Naive thymus-derived CD4-positive, alpha-beta T cell (primary cell): Measurements from ENCODE around the gene TMIE. TPM values are rescaled to one million over a fixed set of nuclear protein-coding genes. Genes with fewer than 3 reads are reported as not detected.
"Not testable (repeated sequence)": the region's sequence is repeated elsewhere in the genome, so short reads cannot be mapped to it uniquely, and the experiment has no call there.

ENCODE experiments used
- ATAC-seq: fragments of 150-1000 bp; cut with Tn5 transposase; 2 replicates; pipeline ENCODE4 v1.10.0; 2021; ENCODE audit warnings: mild to moderate bottlenecking, moderate library complexity
- CTCF ChIA-PET: fragments of 350-600 bp; sonication (Branson Sonifier 250); formaldehyde crosslinking; loops from one replicate; lab custom pipeline; 2021; ENCODE audit warnings: antibody characterized with exemption; lab: Charles Lee
- POLR2A ChIA-PET: fragments of 350-600 bp; sonication (Branson Sonifier 250); formaldehyde crosslinking; loops from one replicate; lab custom pipeline; 2021; ENCODE audit warnings: antibody characterized with exemption, inconsistent platforms; lab: Charles Lee
- DNase-seq, 9 donors: peaks; one replicate each; pipeline versions ENCODE4 v3.0.0 to v3.0.0-alpha.2; 2020 to 2022; ENCODE audit warnings: mixed read lengths in 1 of 9
- H3K27ac ChIP-seq: one replicate; pipeline ENCODE4 v1.7.0; 2013; ENCODE audit warnings: mild to moderate bottlenecking, low read depth, low read length, moderate library complexity
- H3K27me3 ChIP-seq, 2 donors: one replicate each; pipeline ENCODE4 v1.7.0; 2013; ENCODE audit warnings: low read length in 2 of 2, mild to moderate bottlenecking in 2 of 2, moderate library complexity in 2 of 2; ENCODE audit not compliant: control insufficient read depth in 2 of 2, insufficient read depth in 2 of 2
- H3K36me3 ChIP-seq, 3 experiments: 1 replicate in 2 of 3; 2 replicates in 1 of 3; pipeline ENCODE4 v1.7.0; 2013; ENCODE audit warnings: low read length in 3 of 3, mild to moderate bottlenecking in 3 of 3, moderate library complexity in 1 of 3; ENCODE audit not compliant: insufficient read depth in 3 of 3, control insufficient read depth in 2 of 3
- H3K4me1 ChIP-seq, 2 donors: one replicate each; pipeline ENCODE4 v1.7.0; 2013; ENCODE audit warnings: low read length in 2 of 2, mild to moderate bottlenecking in 2 of 2, moderate library complexity in 1 of 2; ENCODE audit not compliant: control insufficient read depth in 2 of 2, insufficient read depth in 2 of 2
- H3K4me3 ChIP-seq: 2 replicates; pipeline ENCODE4 v1.7.0; 2013; ENCODE audit warnings: mild to moderate bottlenecking, low read length
- H3K9me3 ChIP-seq, 3 experiments: 1 replicate in 2 of 3; 2 replicates in 1 of 3; pipeline ENCODE4 v1.7.0; 2013; ENCODE audit warnings: low read length in 3 of 3; ENCODE audit not compliant: control insufficient read depth in 2 of 3
- H3K27ac Mint-ChIP-seq, 9 donors: one replicate each; pipeline ENCODE4 v1.8.0; 2020 to 2022; ENCODE audit warnings: mixed read lengths in 9 of 9, mild to moderate bottlenecking in 8 of 9, moderate library complexity in 5 of 9, inconsistent platforms in 2 of 9
- H3K27me3 Mint-ChIP-seq, 5 donors: one replicate each; pipeline ENCODE4 v1.8.0; 2021 to 2022; ENCODE audit warnings: mixed read lengths in 5 of 5, mild to moderate bottlenecking in 1 of 5
- H3K36me3 Mint-ChIP-seq, 5 donors: one replicate each; pipeline ENCODE4 v1.8.0; 2020 to 2022; ENCODE audit warnings: mixed read lengths in 5 of 5, mild to moderate bottlenecking in 3 of 5, inconsistent platforms in 1 of 5
- H3K4me1 Mint-ChIP-seq, 7 donors: one replicate each; pipeline ENCODE4 v1.8.0; 2020 to 2022; ENCODE audit warnings: mixed read lengths in 7 of 7, mild to moderate bottlenecking in 3 of 7, inconsistent platforms in 1 of 7
- H3K4me3 Mint-ChIP-seq, 10 donors: one replicate each; pipeline ENCODE4 v1.8.0; 2020 to 2022; ENCODE audit warnings: mild to moderate bottlenecking in 10 of 10, mixed read lengths in 10 of 10, moderate library complexity in 6 of 10, inconsistent platforms in 2 of 10
- H3K9me3 Mint-ChIP-seq, 11 donors: one replicate each; pipeline ENCODE4 v1.8.0; 2020 to 2022; ENCODE audit warnings: mixed read lengths in 11 of 11, mild to moderate bottlenecking in 4 of 11, inconsistent platforms in 1 of 11, moderate library complexity in 1 of 11
- intact Hi-C, 2 donors: fragments of 100-400 bp; cut with micrococcal nuclease; formaldehyde crosslinking; loops; one replicate each; pipeline ENCODE4 v1.15.1; 2023
- polyA plus RNA-seq, 2 donors: library from polyadenylated mRNA; unstranded; fragments of 300-500 nt; fragmentation: Illumina TruSeq; gene quantifications; one replicate each; pipeline ENCODE4 v1.2.3, GENCODE V29; 2021
- total RNA-seq, 6 experiments: library from RNA in 5 of 6; stranded (reverse) in 5 of 6; gene quantifications; 1 replicate in 5 of 6; 2 replicates in 1 of 6; pipeline ENCODE4 v1.2.3 and lab custom pipeline; 2021 to 2026

Gene TMIE
- total and polyA plus RNA-seq, 7 experiments from 2014 or later: 0.31 to 5.6 (median 5.1) TPM

- ChIA-PET CTCF (no interaction called here), POLR2A (no interaction called here)
- Mint-ChIP-seq H3K4me3 (no peak overlapping the region), H3K4me1 (peaks cover 3 to 10% (median 6%) of the 10 kb centered on the region in 7 donors), H3K36me3 (no peaks in the 10 kb centered on the region), H3K27me3 (peaks cover 0 to 9% (median 0%) of the 10 kb centered on the region in 5 donors), H3K9me3 (no peaks in the 10 kb centered on the region), H3K27ac (no peak overlapping the region)
- Histone ChIP-seq H3K4me3 (no peak overlapping the region), H3K4me1 (no peaks in the 10 kb centered on the region), H3K36me3 (no peaks in the 10 kb centered on the region), H3K9me3 (no peaks in the 10 kb centered on the region), H3K27ac (no peak overlapping the region), H3K27me3 (no peaks in the 10 kb centered on the region)
- DNase-seq: no peak
- intact Hi-C loops: no loop called here
- no peak for ATAC-seq
Measured at GRCh38 chr3:46749129-46749528, 47.9 kb downstream of the TMIE start.

GRCh38 chr3:46750555-46751038, 49.4 kb downstream of the TMIE start:
- H3K9me3 Mint-ChIP-seq: no peaks in the 10 kb centered on the region
- H3K27me3 Mint-ChIP-seq: peaks cover 0 to 9% (median 0%) of the 10 kb centered on the region in 5 donors
- no peak overlapping the region for H3K27ac Mint-ChIP-seq

GRCh38 chr3:46753127-46753526, 51.9 kb downstream of the TMIE start:
- DNase-seq: peak in 2 of 9 donors; percentile 6 to 10
- H3K4me1 Mint-ChIP-seq: peaks cover 3 to 10% (median 6%) of the 10 kb centered on the region in 7 donors
- H3K4me3 ChIP-seq, CTCF ChIA-PET, POLR2A ChIA-PET, H3K9me3 ChIP-seq, H3K4me1 ChIP-seq, H3K36me3 Mint-ChIP-seq, intact Hi-C loops, H3K27ac ChIP-seq, H3K27me3 Mint-ChIP-seq, H3K4me3 Mint-ChIP-seq, H3K27me3 ChIP-seq, H3K36me3 ChIP-seq, H3K9me3 Mint-ChIP-seq: not testable (repeated sequence)
- ATAC-seq: peak; percentile 80
- peak overlapping the region in 1 of 9 donors; percentile 72 for H3K27ac Mint-ChIP-seq

More at GRCh38 chr3:46750555-46751038, 49.4 kb downstream of the TMIE start:
- no peaks in the 10 kb centered on the region for H3K4me1 ChIP-seq
- no peak overlapping the region for H3K4me3 Mint-ChIP-seq
- no peaks in the 10 kb centered on the region for H3K36me3 ChIP-seq
- ChIA-PET POLR2A (no interaction called here), CTCF (no interaction called here)
- ATAC-seq (no peak), DNase-seq (no peak)
- no peaks in the 10 kb centered on the region for H3K9me3 ChIP-seq
- intact Hi-C loops: no loop called here
- H3K36me3 Mint-ChIP-seq: no peaks in the 10 kb centered on the region
- no peak overlapping the region for H3K27ac ChIP-seq
- H3K4me3 ChIP-seq: no peak overlapping the region
- H3K4me1 Mint-ChIP-seq: peaks cover 3 to 10% (median 6%) of the 10 kb centered on the region in 7 donors
- H3K27me3 ChIP-seq: no peaks in the 10 kb centered on the region

- no peak for ATAC-seq
- Mint-ChIP-seq H3K27me3 (peaks cover 0 to 11% (median 0%) of the 10 kb centered on the region in 5 donors), H3K4me3 (no peak overlapping the region), H3K36me3 (no peaks in the 10 kb centered on the region), H3K27ac (no peak overlapping the region), H3K9me3 (peaks cover 0 to 6% (median 0%) of the 10 kb centered on the region in 11 donors), H3K4me1 (peaks cover 3 to 10% (median 6%) of the 10 kb centered on the region in 7 donors)
- no peak overlapping the region for H3K27ac ChIP-seq
- H3K4me1 ChIP-seq: no peaks in the 10 kb centered on the region
- no peaks in the 10 kb centered on the region for H3K9me3 ChIP-seq
- no peaks in the 10 kb centered on the region for H3K36me3 ChIP-seq
- H3K4me3 ChIP-seq: no peak overlapping the region
- DNase-seq: no peak
- ChIA-PET POLR2A (no interaction called here), CTCF (no interaction called here)
- H3K27me3 ChIP-seq: no peaks in the 10 kb centered on the region
- intact Hi-C loops: no loop called here
Measured at GRCh38 chr3:46755646-46756045, 54.5 kb downstream of the TMIE start.

- H3K9me3 ChIP-seq: no peaks in the 10 kb centered on the region
- Mint-ChIP-seq H3K9me3 (peaks cover 0 to 7% (median 0%) of the 10 kb centered on the region in 11 donors), H3K27me3 (peaks cover 0 to 18% (median 0%) of the 10 kb centered on the region in 5 donors), H3K36me3 (peaks cover 0 to under 1% (median 0%) of the 10 kb centered on the region in 5 donors), H3K4me3 (no peak overlapping the region), H3K27ac (no peak overlapping the region), H3K4me1 (peaks cover 3 to 10% (median 6%) of the 10 kb centered on the region in 7 donors)
- H3K4me1 ChIP-seq: no peaks in the 10 kb centered on the region
- ChIA-PET CTCF (no interaction called here), POLR2A (no interaction called here)
- H3K36me3 ChIP-seq: no peaks in the 10 kb centered on the region
- no peak overlapping the region for H3K27ac ChIP-seq
- ATAC-seq (no peak), DNase-seq (no peak)
- no peaks in the 10 kb centered on the region for H3K27me3 ChIP-seq
- intact Hi-C loops: no loop called here
- H3K4me3 ChIP-seq: no peak overlapping the region
Measured at GRCh38 chr3:46756642-46757041, 55.5 kb downstream of the TMIE start.

GRCh38 chr3:46759239-46760167, 58.3 kb downstream of the TMIE start:
- peaks cover 3 to 36% (median 21%) of the 10 kb centered on the region in 11 donors for H3K9me3 Mint-ChIP-seq
- Histone ChIP-seq H3K9me3 (no peaks in the 10 kb centered on the region), H3K4me3 (no peak overlapping the region), H3K27me3 (no peaks in the 10 kb centered on the region), H3K36me3 (no peaks in the 10 kb centered on the region), H3K27ac (no peak overlapping the region), H3K4me1 (no peaks in the 10 kb centered on the region)
- H3K4me1 Mint-ChIP-seq: no peaks in the 10 kb centered on the region
- intact Hi-C loops: no loop called here
- H3K4me3 Mint-ChIP-seq: no peak overlapping the region
- no peak overlapping the region for H3K27ac Mint-ChIP-seq
- H3K27me3 Mint-ChIP-seq: peaks cover 7 to 33% (median 9%) of the 10 kb centered on the region in 5 donors
- CTCF ChIA-PET: no interaction called here
- POLR2A ChIA-PET: no interaction called here
- H3K36me3 Mint-ChIP-seq: peaks cover 0 to 18% (median 7%) of the 10 kb centered on the region in 5 donors
- no peak for DNase-seq
- no peak for ATAC-seq
